ENCODE results near the gene L3HYPDH. TPM values are rescaled to one million over a fixed set of nuclear protein-coding genes. Genes with fewer than 3 reads are reported as not detected.

Gene L3HYPDH
- polyA plus RNA-seq, 1 of the 3 experiments (the other 2 are of a cell fraction): 66.2 TPM

- TF ChIP-seq USF1 (IDR thresholded peaks at IDR 0.05; ENCODE audit: borderline replicate concordance, low read depth) (no peak), REST (IDR thresholded peaks at IDR 0.05; ENCODE audit: low read depth, low read length) (no peak), CHD2 (IDR thresholded peaks at IDR 0.05; ENCODE audit: low read length, partially characterized antibody) (no peak), TEAD4 (IDR thresholded peaks at IDR 0.05; ENCODE audit: borderline replicate concordance, insufficient read depth) (no peak), MEF2A (IDR thresholded peaks at IDR 0.05; ENCODE audit: borderline replicate concordance, low read depth) (no peak), PBX3 (IDR thresholded peaks at IDR 0.05) (no peak), FOSL2 (IDR thresholded peaks at IDR 0.05; ENCODE audit: borderline replicate concordance, low read depth) (no peak), YY1 (IDR thresholded peaks at IDR 0.05; ENCODE audit: low read depth) (no peak), TCF12 (IDR thresholded peaks at IDR 0.05) (no peak), IRF3 (IDR thresholded peaks at IDR 0.05; ENCODE audit: low read depth, low read length) (no peak), RAD21 (IDR thresholded peaks at IDR 0.05; ENCODE audit: low read length) (no peak), GABPA (IDR thresholded peaks at IDR 0.05; ENCODE audit: low read depth) (no peak), SIN3A (IDR thresholded peaks at IDR 0.05; ENCODE audit: borderline replicate concordance, low read depth, low read length) (no peak)
- Histone ChIP-seq H3K4me2 (no peak overlapping the region), H4K20me1 (ENCODE audit: insufficient read depth) (no peaks in the 10 kb centered on the region), H3F3A (replicated peaks; ENCODE audit: insufficient read depth) (peaks cover 37% of the 10 kb centered on the region), H3K36me3 (replicated peaks in 1 of 2; ENCODE audit: control insufficient read depth in 1 of 2, insufficient read depth in 2 of 2, low read length in 1 of 2) (peaks cover 53 to 73% of the 10 kb centered on the region in 2 experiments), H3K4me3 (ENCODE audit: low read depth in 2 of 2, low read length in 1 of 2) (no peak overlapping the region), H3K9me2 (no peaks in the 10 kb centered on the region), H3K27me3 (ENCODE audit: insufficient read depth) (no peaks in the 10 kb centered on the region), H3K4me1 (ENCODE audit: control insufficient read depth in 1 of 2, insufficient read depth in 2 of 2, low read depth in 1 of 2, low read length in 1 of 2) (peaks cover 0 to 11% of the 10 kb centered on the region in 2 experiments; a peak in 2 of 4 replicates), H3K9me3 (no peaks in the 10 kb centered on the region), H3K79me2 (ENCODE audit: insufficient read depth) (peaks cover 11% of the 10 kb centered on the region; the same call in 1 of the 2 replicates), H3K9ac (no peak overlapping the region), H2AFZ (ENCODE audit: low read depth) (no peak overlapping the region), H3K27ac (ENCODE audit: low read depth in 2 of 2, low read length in 1 of 2) (peak overlapping the region in 1 of 2 experiments; percentile 98; a peak in 2 of 4 replicates)
- POLR2A ChIA-PET: no interaction called here
- CTCF ChIA-PET: interaction anchor here (0.8 to 1.5 kb wide), 3 partner anchors 18 to 427 kb away, joined by 3 to 4 read pairs (median 4); no protein-coding TSS in a partner anchor
- DNase-seq: no peak
- whole genome bisulfite sequencing (ENCODE audit: low lambda C conversion rate): 100% methylated on average over 1 of the region's 1 CpG
Measured at GRCh38 chr14:59455411-59455810, 28.8 kb downstream of the L3HYPDH start.

All from SK-N-SH (cell line).